GM12865 (cell line): ENCODE measurements around the gene GPC5.
A peak's percentile ranks its signal among the peaks of the same experiment; 100 is the strongest.

Experiments
- DNase-seq: peaks from one replicate; pipeline ENCODE4 v3.0.0; 2010; ENCODE audit warnings: low read depth
- H3K4me3 ChIP-seq: 2 replicates; pipeline ENCODE4 v1.5.1; 2011; ENCODE audit warnings: mild to moderate bottlenecking, low read depth, low read length, control low read depth
- CTCF ChIP-seq: IDR thresholded peaks from 2 replicates; pipeline ENCODE4 v1.5.1; 2011; ENCODE audit warnings: low read length, control low read depth, low read depth, inconsistent platforms; ENCODE audit not compliant: insufficient read depth; ENCODE audit errors: missing control alignments

Gene GPC5

GRCh38 chr13:92553470-92554114 is 1155.2 kb downstream of the GPC5 start:
- no peak overlapping the region for H3K4me3 ChIP-seq
- DNase-seq: no peak
- TF ChIP-seq CTCF: no peak

GRCh38 chr13:92560883-92561282 is 1162.5 kb downstream of the GPC5 start:
- no peak for TF ChIP-seq CTCF
- DNase-seq: no peak
- H3K4me3 ChIP-seq: no peak overlapping the region

- no peak for DNase-seq
- no peak overlapping the region for H3K4me3 ChIP-seq
- TF ChIP-seq CTCF: no peak
These were observed 1166.5 kb downstream of the GPC5 start for GRCh38 chr13:92564942-92565341.

GRCh38 chr13:92566767-92567166 is 1168.3 kb downstream of the GPC5 start:
- TF ChIP-seq CTCF: no peak
- no peak overlapping the region for H3K4me3 ChIP-seq
- DNase-seq: no peak

- H3K4me3 ChIP-seq: no peak overlapping the region
- no peak for TF ChIP-seq CTCF
- DNase-seq: no peak
These were observed 1173.8 kb downstream of the GPC5 start for GRCh38 chr13:92572190-92572589.

- peak; percentile 59 for DNase-seq
- H3K4me3 ChIP-seq: no peak overlapping the region
- TF ChIP-seq CTCF: no peak
These were observed 1175.1 kb downstream of the GPC5 start for GRCh38 chr13:92573467-92574057.

GRCh38 chr13:92574499-92574898 is 1176.1 kb downstream of the GPC5 start:
- TF ChIP-seq CTCF: no peak
- H3K4me3 ChIP-seq: no peak overlapping the region
- DNase-seq: no peak
